ENCODE data around the gene PPOX.
A peak's percentile ranks its signal among the peaks of the same experiment; 100 is the strongest.

PPOX gene

GRCh38 chr1:161215076-161215475 is 48.9 kb downstream of the PPOX start, which contains the start of gene FCER1G:
Gene FCER1G, plus strand, starts transcription at chr1:161215295. Its CDS starts 27 bp downstream, at chr1:161215322.
- DNase-seq (ENCODE audit: low read depth), result peak; percentile 92
- peak within 1 kb of the TSS; percentile 51 for H3K4me3 ChIP-seq (ENCODE audit: low read depth, low read length)
- peak; percentile 62; the same call in 1 of the 2 replicates for TF ChIP-seq MAX (IDR thresholded peaks at IDR 0.05; ENCODE audit: low read depth, low read length)
- no peak for TF ChIP-seq MYC (IDR thresholded peaks at IDR 0.05; ENCODE audit: low read depth, low read length)

GRCh38 chr1:161216945-161217712 is 50.9 kb downstream of the PPOX start:
- peak; percentile 87 for DNase-seq (ENCODE audit: low read depth)
- TF ChIP-seq CTCF (IDR thresholded peaks at IDR 0.05; ENCODE audit: low read depth, low read length) (no peak), MYC (IDR thresholded peaks at IDR 0.05; ENCODE audit: low read depth, low read length) (peak; percentile 40; the same call in 1 of the 2 replicates), MAX (IDR thresholded peaks at IDR 0.05; ENCODE audit: low read depth, low read length) (peak; percentile 83)
- H3K4me3 ChIP-seq (ENCODE audit: low read depth, low read length), result peak overlapping the region; percentile 51

GRCh38 chr1:161217831-161218230 is 51.6 kb downstream of the PPOX start:
- TF ChIP-seq POLR2A (IDR thresholded peaks at IDR 0.05; ENCODE audit: extremely low read depth, insufficient read length) (no peak), MYC (IDR thresholded peaks at IDR 0.05; ENCODE audit: low read depth, low read length) (no peak), MAX (IDR thresholded peaks at IDR 0.05; ENCODE audit: low read depth, low read length) (no peak), CTCF (IDR thresholded peaks at IDR 0.05; ENCODE audit: low read depth, low read length) (no peak)
- no peak for DNase-seq (ENCODE audit: low read depth)
- H3K4me3 ChIP-seq (ENCODE audit: low read depth, low read length), result no peak overlapping the region

GRCh38 chr1:161218301-161219077 is 52.3 kb downstream of the PPOX start:
- no peak overlapping the region for H3K4me3 ChIP-seq (ENCODE audit: low read depth, low read length)
- TF ChIP-seq MAX (IDR thresholded peaks at IDR 0.05; ENCODE audit: low read depth, low read length), result no peak
- no peak for TF ChIP-seq CTCF (IDR thresholded peaks at IDR 0.05; ENCODE audit: low read depth, low read length)
- TF ChIP-seq POLR2A (IDR thresholded peaks at IDR 0.05; ENCODE audit: extremely low read depth, insufficient read length), result no peak
- TF ChIP-seq MYC (IDR thresholded peaks at IDR 0.05; ENCODE audit: low read depth, low read length), result no peak
- DNase-seq (ENCODE audit: low read depth), result no peak

- H3K4me3 ChIP-seq (ENCODE audit: low read depth, low read length), result no peak overlapping the region
- DNase-seq (ENCODE audit: low read depth), result no peak
- no peak for TF ChIP-seq CTCF (IDR thresholded peaks at IDR 0.05; ENCODE audit: low read depth, low read length)
- no peak for TF ChIP-seq POLR2A (IDR thresholded peaks at IDR 0.05; ENCODE audit: extremely low read depth, insufficient read length)
- TF ChIP-seq MYC (IDR thresholded peaks at IDR 0.05; ENCODE audit: low read depth, low read length), result no peak
- TF ChIP-seq MAX (IDR thresholded peaks at IDR 0.05; ENCODE audit: low read depth, low read length), result no peak
Observed at GRCh38 chr1:161219078-161219892, 53.1 kb downstream of the PPOX start.

Measured in NB4 (cell line).